Effector memory CD8-positive, alpha-beta T cell (primary cell): Measurements from ENCODE around the gene SFTPA2.
A peak's percentile ranks its signal among the peaks of the same experiment; 100 is the strongest.
"Not testable (repeated sequence)": the region's sequence is repeated elsewhere in the genome, so short reads cannot be mapped to it uniquely, and the experiment has no call there.

Source experiments
- ATAC-seq: fragments of 150-1000 bp; cut with Tn5 transposase; replicated peaks from 2 replicates; pipeline ENCODE4 v1.10.0; 2021; ENCODE audit warnings: mild to moderate bottlenecking, moderate library complexity
- DNase-seq, 3 experiments: peaks; one replicate each; pipeline ENCODE4 v3.0.0; 2021
- H3K27ac Mint-ChIP-seq, 2 donors: one replicate each; pipeline ENCODE4 v1.8.0; 2022; ENCODE audit warnings: mild to moderate bottlenecking in 2 of 2, mixed read lengths in 2 of 2, moderate library complexity in 2 of 2
- H3K27me3 Mint-ChIP-seq, 2 donors: one replicate each; pipeline ENCODE4 v1.8.0; 2022; ENCODE audit warnings: mixed read lengths in 2 of 2
- H3K36me3 Mint-ChIP-seq: one replicate; pipeline ENCODE4 v1.8.0; 2022; ENCODE audit warnings: mild to moderate bottlenecking, moderate library complexity, mixed read lengths; ENCODE audit not compliant: insufficient read depth
- H3K4me1 Mint-ChIP-seq, 2 donors: one replicate each; pipeline ENCODE4 v1.8.0; 2022; ENCODE audit warnings: low read depth in 2 of 2, mixed read lengths in 2 of 2
- H3K4me3 Mint-ChIP-seq, 2 donors: one replicate each; pipeline ENCODE4 v1.8.0; 2022; ENCODE audit warnings: mild to moderate bottlenecking in 2 of 2, mixed read lengths in 2 of 2, moderate library complexity in 2 of 2
- H3K9me3 Mint-ChIP-seq, 2 donors: one replicate each; pipeline ENCODE4 v1.8.0; 2022; ENCODE audit warnings: mixed read lengths in 2 of 2

SFTPA2 gene

DNA sequence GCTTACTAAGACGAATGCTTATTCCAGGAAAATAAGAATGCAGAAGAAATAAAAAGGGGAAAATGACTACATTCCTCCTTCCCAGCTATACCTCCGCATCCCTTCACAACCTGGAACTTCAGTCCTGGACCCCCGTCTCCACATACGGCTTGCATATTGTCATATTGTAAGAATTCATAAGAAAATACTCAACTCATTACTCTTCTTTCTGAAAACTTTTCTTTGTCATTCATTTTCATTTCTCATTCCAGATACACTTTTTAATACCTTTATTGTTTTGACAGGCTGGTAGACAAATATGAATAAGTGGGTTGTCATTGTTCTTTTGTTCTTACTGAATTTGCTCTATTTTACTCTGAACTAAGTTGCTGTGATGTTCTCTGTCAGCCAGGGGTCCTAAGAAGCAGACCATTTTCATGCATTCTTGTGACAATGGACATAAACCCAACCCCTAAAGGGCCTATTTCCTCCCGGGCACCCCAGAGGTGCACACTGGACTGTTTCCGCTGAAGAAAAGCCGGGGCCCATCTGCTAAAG, 23.3 kb upstream of the SFTPA2 start:
- no peak for DNase-seq
- Mint-ChIP-seq H3K4me3 (no peak overlapping the region), H3K27ac (no peak overlapping the region), H3K4me1 (no peaks in the 10 kb centered on the region), H3K36me3 (no peaks in the 10 kb centered on the region), H3K27me3 (peaks cover 26 to 27% of the 10 kb centered on the region in 2 donors), H3K9me3 (no peaks in the 10 kb centered on the region)
- no peak for ATAC-seq

DNA sequence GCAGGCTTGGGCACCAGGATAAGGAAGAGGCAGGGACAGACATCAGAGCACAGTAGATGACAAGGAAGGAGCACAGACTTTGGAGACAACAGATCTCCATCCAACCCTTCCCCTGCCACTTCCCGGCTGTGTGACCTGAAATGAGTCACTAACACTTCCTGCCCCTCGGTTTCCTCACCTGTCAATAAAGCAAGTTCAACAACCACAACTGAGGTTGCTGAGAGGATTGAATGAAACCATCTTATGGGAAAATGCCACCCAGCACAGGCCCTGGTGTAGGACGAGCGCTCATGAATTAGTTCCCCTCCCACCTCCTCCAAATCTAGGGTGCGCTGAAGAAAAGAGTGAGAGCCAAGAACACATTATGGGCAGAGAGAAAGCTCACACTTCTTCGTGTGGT, 22.7 kb upstream of the SFTPA2 start:
- DNase-seq, H3K4me1 Mint-ChIP-seq, H3K4me3 Mint-ChIP-seq, H3K9me3 Mint-ChIP-seq, H3K36me3 Mint-ChIP-seq, H3K27ac Mint-ChIP-seq, ATAC-seq: not testable (repeated sequence)
- peaks cover 26 to 27% of the 10 kb centered on the region in 2 donors for H3K27me3 Mint-ChIP-seq

DNA sequence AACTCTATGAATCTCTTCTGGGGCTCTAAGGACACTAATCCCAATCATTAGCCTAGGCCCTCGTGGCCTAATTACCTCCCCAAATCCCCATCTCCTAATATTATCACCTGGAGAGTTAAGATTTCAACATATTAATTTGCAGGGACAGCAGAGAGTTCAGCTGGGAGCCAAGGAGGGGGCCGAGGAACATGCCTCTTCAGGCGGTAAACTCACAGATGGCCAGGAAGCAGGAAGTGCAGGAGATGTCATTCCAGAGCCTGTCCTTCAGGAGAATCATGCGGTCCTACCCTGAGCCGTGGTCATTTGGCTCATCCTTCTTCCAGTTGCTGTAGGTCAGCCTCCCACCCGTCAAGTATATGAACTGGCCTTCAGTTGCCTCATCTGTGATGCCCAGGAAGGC, 21.9 kb upstream of the SFTPA2 start:
- H3K27me3 Mint-ChIP-seq, result peaks cover 23 to 25% of the 10 kb centered on the region in 2 donors
- H3K9me3 Mint-ChIP-seq, result no peaks in the 10 kb centered on the region
- H3K27ac Mint-ChIP-seq, result no peak overlapping the region
- no peaks in the 10 kb centered on the region for H3K36me3 Mint-ChIP-seq
- no peaks in the 10 kb centered on the region for H3K4me1 Mint-ChIP-seq
- no peak for ATAC-seq
- H3K4me3 Mint-ChIP-seq, result no peak overlapping the region
- DNase-seq, result no peak

DNA sequence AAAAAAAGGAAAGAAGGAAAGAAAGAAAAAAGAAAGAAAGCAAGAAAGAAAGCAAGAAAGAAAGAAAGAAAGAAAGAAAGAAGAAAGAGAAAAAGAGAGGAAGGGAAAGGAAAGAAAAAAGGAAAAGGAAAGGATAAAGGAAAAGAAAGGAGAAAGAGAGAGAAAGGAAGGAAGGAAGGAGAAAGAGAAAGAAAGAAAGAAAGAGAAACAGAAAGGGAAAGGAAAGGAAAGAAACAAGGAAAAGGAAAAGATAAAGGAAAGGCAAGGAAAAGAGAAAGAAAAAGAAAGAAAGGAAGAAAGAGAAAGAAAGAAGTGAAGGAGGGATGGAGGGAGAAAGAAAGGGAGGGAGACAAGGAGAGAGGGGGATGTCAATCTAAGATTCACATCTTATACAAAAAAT, 20.8 kb upstream of the SFTPA2 start:
- Mint-ChIP-seq H3K27ac (no peak overlapping the region), H3K27me3 (peaks cover 15 to 16% of the 10 kb centered on the region in 2 donors), H3K9me3 (no peaks in the 10 kb centered on the region), H3K36me3 (no peaks in the 10 kb centered on the region), H3K4me1 (no peaks in the 10 kb centered on the region), H3K4me3 (no peak overlapping the region)
- no peak for DNase-seq
- ATAC-seq, result no peak

DNA sequence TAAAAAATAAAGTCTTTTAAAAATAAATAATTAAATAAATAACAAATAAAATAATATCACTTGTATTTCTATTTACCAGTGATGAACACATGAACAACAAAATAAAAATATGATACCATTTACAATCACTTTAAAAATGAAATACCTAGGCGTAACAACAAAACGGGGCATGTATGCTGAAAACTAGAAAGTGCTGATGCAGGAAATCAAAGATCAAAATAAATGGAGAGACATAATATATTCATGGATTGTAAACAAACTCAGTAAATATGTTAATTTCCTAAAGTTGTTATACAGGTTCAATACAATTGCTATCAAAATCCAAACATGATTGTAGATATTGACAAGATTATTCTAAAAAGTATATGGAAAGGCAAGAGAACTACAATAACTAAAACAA, 19.2 kb upstream of the SFTPA2 start:
- no peak for ATAC-seq

DNA sequence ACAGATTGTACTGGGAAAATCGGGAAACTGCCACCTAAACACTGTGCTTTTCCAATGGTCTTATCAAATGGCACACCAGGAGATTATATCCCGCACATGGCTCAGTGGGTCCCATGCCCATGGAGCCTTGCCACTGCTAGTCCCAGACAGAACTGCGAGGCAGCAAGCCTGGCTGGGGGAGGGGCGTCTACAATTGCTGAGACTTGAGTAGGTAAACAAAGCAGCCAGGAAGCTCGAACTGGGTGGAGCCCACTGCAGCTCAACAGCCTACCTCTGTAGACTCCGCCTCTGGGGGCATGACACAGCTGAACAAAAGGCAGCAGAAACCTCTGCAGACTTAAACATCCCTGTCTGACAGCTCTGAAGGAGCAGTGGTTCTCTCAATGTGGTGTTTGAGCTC, 10.4 kb upstream of the SFTPA2 start:
- not testable (repeated sequence) for H3K4me3 Mint-ChIP-seq, H3K9me3 Mint-ChIP-seq, DNase-seq, ATAC-seq, H3K27ac Mint-ChIP-seq, H3K4me1 Mint-ChIP-seq, H3K36me3 Mint-ChIP-seq
- peaks cover 71 to 79% of the 10 kb centered on the region in 2 donors for H3K27me3 Mint-ChIP-seq

More for the DNA sequence above, 19.2 kb upstream of the SFTPA2 start:
- Mint-ChIP-seq H3K4me1 (no peaks in the 10 kb centered on the region), H3K4me3 (no peak overlapping the region), H3K36me3 (no peaks in the 10 kb centered on the region), H3K27me3 (peaks cover 3 to 10% of the 10 kb centered on the region in 2 donors), H3K27ac (no peak overlapping the region), H3K9me3 (no peaks in the 10 kb centered on the region)
- no peak for DNase-seq

DNA sequence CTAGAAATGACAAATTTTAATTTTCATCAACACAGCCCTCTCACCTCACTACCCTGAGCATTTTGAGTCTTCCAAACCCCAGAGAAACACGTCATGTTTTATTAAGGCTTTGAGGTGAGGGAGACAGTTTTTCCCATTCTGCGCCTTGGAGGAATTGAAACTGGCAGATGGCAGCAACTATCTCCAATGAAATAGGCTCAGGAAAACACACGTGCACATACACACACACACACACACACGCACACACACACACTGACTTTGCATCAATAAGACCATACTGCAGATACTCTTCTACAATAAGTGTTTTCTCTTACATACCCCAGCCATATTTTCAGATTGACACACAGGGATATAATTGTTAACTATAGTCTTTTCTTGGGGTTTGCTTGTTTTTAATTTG, 3.2 kb upstream of the SFTPA2 start:
- H3K27ac Mint-ChIP-seq, result no peak overlapping the region
- H3K9me3 Mint-ChIP-seq, result no peaks in the 10 kb centered on the region
- H3K27me3 Mint-ChIP-seq, result peaks cover 44 to 45% of the 10 kb centered on the region in 2 donors
- no peaks in the 10 kb centered on the region for H3K36me3 Mint-ChIP-seq
- peaks cover 4 to 7% of the 10 kb centered on the region in 2 donors for H3K4me1 Mint-ChIP-seq
- DNase-seq, result no peak
- no peak for ATAC-seq
- H3K4me3 Mint-ChIP-seq, result no peak overlapping the region

DNA sequence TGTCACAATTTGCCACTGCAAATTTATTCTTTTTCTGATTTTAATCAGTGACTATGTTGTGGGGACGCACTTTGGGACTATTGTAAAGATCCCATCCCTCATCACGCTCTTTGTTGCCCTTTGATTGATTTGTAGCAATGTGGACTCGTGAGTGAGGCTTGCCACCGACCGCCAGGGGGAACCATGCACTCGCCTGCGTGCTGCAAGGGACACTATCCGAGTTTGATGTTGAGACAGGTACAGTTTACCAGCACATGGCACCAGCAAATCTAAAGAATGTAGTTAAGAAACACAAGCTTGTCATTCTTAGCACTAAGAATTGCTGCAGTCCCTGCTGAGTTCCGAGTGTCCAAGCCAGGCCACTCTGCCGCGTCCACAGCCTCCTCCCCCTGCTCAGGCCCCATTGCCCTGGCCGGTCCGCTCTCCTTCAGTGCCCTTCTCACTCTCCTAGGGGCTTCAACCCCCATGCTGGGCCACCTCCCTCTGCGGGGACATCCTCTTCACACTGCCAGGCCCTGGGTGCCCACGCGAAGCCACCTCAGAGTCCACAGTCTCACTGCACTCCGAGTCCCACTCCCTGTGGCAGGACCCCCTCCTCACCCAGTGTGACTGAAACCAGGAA, 2.0 kb upstream of the SFTPA2 start:
- H3K27ac Mint-ChIP-seq, result no peak overlapping the region
- H3K4me3 Mint-ChIP-seq, result no peak overlapping the region
- ATAC-seq (peak; percentile 51), DNase-seq (peak; percentile 28 to 49 (median 30))
- H3K27me3 Mint-ChIP-seq, result peaks cover 32 to 39% of the 10 kb centered on the region in 2 donors
- no peaks in the 10 kb centered on the region for H3K36me3 Mint-ChIP-seq
- H3K9me3 Mint-ChIP-seq, result no peaks in the 10 kb centered on the region
- H3K4me1 Mint-ChIP-seq, result peaks cover 4 to 7% of the 10 kb centered on the region in 2 donors

DNA sequence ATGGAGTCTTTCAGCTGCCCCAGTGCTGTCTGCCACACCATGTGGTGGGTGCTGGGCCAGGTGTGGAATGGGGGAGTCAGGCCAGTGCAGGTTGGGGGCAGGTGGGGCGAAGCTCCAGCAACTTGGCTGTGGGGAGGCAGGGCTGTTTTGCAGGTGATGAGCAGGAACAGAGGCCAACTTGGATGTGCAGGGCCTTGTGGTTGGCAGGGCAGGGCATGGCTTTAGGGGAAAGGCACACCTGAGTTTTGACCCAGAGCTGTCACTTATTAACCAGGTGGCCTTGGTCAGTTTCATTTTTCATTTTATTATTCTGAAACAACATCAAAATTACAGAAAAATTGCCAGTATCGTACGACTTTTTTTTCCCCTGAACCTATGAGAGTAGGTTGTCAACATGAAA, 1.1 kb upstream of the SFTPA2 start:
- ATAC-seq (no peak), DNase-seq (no peak)
- Mint-ChIP-seq H3K36me3 (no peaks in the 10 kb centered on the region), H3K27me3 (peaks cover 25 to 32% of the 10 kb centered on the region in 2 donors), H3K4me3 (no peak overlapping the region), H3K9me3 (no peaks in the 10 kb centered on the region), H3K27ac (no peak overlapping the region), H3K4me1 (peaks cover 4 to 7% of the 10 kb centered on the region in 2 donors)

DNA sequence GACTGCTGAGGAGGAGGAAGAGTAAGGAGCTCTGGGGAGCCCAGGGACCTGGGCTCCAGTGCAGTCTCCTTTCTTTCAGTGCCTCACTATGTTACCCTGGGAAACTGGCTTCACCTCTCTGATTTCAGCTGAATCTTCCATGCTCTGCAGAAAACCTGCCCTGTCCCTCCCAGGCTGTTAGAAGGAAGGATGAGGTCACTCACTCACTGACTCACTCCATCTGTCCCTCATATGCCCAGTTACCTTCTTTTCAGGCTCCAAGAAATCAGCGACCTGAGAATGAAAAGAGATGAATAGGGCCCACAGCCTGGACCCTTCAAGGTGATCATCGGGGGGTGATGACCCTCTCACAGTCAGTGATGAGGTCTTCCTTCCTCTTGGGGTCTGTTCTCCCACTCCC, 481 bp downstream of the SFTPA2 start:
- H3K4me3 Mint-ChIP-seq, result no peak overlapping the region
- H3K36me3 Mint-ChIP-seq, result no peaks in the 10 kb centered on the region
- DNase-seq, result no peak
- H3K4me1 Mint-ChIP-seq, result peaks cover 4 to 7% of the 10 kb centered on the region in 2 donors
- H3K9me3 Mint-ChIP-seq, result no peaks in the 10 kb centered on the region
- no peak overlapping the region for H3K27ac Mint-ChIP-seq
- H3K27me3 Mint-ChIP-seq, result peaks cover 25 to 32% of the 10 kb centered on the region in 2 donors
- ATAC-seq, result no peak

DNA sequence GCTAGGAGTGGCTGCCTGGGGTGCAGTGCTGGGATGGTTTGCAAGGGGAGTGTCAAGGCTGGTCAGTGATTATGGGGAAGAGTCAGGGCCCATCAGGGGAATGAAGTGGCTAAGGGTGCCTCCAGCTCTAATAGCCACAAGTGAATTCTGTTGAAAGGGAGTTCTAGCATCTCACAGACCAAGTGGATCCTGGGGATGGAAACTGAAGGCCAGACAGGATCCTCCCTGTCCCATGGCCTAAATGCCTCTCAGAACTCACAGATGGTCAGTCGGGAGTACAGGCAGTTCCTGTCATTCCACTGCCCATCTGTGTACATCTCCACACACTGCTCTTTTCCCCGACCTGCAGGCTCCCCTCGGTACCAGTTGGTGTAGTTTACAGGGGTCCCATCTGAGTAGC, 3.2 kb downstream of the SFTPA2 start:
- H3K27ac Mint-ChIP-seq, H3K36me3 Mint-ChIP-seq, H3K4me1 Mint-ChIP-seq, H3K4me3 Mint-ChIP-seq, DNase-seq, H3K9me3 Mint-ChIP-seq, ATAC-seq: not testable (repeated sequence)
- peaks cover 11 to 27% of the 10 kb centered on the region in 2 donors for H3K27me3 Mint-ChIP-seq

DNA sequence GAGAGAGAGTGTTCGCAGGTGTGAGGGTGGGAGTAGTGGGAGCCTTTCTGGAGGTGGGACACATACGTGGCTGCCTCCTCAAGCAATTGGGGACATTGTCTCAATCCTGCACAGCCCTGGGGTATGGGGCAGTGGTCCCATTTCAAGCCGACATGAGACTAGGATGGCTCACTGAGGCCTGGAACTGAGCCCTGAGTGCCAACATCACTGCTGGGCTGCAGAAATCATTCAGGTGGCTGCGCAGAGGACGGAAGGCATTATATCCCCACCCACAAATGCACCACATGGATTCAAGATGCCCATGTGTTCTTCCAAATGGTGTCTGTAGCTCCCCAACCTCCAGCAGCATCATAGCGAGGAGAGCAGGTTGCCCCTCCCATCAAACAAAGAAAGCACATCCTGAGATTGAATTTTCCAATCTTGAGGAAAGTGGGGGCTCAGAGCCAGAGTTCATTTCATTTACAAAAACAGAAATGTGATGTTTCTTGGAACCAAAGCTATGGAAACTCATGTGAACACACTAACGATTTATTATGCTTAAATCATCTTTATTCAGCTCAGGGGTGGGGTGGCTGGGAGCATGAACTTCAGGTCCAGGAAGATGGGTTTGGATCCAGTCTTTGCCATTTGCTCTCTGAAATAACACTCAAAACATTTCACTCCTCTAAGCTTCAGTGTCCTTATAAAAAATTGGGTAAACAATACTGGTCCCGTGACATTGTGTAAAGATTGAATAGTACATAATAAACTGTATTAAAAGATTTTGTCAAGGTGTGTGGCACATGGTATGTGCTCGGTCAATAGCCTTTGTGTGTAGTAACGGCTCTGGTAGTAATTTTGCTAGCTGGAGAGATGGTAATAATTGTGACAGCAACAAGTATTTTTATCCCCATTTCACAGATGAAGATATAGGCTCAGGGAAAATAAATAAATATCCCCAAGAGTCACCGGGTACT, 4.6 kb downstream of the SFTPA2 start:
- DNase-seq (no peak), ATAC-seq (no peak)
- no peak overlapping the region for H3K4me3 Mint-ChIP-seq
- no peaks in the 10 kb centered on the region for H3K36me3 Mint-ChIP-seq
- H3K4me1 Mint-ChIP-seq, result no peaks in the 10 kb centered on the region
- peaks cover under 1 to 25% of the 10 kb centered on the region in 2 donors for H3K27me3 Mint-ChIP-seq
- no peaks in the 10 kb centered on the region for H3K9me3 Mint-ChIP-seq
- H3K27ac Mint-ChIP-seq, result no peak overlapping the region

DNA sequence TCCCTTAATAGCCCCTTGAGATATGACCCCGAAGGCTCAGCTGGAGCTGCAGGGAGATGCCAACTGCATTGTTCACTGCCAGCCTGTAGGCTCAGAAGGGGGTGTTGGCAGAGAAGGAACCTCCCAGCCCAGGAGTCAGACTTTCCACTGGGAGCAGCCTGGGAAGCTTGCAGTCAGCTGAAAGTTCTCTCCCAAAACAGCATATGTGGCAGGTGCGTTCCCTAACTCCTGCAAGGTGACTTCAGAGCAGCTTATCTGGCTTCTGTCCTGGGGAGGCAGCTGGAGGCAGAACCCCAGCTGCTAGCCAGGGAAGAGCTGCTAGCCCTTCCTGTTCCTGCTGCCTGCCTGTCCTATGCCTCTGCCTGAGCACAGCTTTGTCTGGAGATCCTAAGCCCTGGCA, 8.1 kb downstream of the SFTPA2 start:
- ATAC-seq (no peak), DNase-seq (no peak)
- no peak overlapping the region for H3K4me3 Mint-ChIP-seq
- H3K36me3 Mint-ChIP-seq, result no peaks in the 10 kb centered on the region
- H3K27ac Mint-ChIP-seq, result no peak overlapping the region
- peaks cover 0 to 7% of the 10 kb centered on the region in 2 donors for H3K4me1 Mint-ChIP-seq
- H3K9me3 Mint-ChIP-seq, result no peaks in the 10 kb centered on the region
- H3K27me3 Mint-ChIP-seq, result peaks cover 0 to 11% of the 10 kb centered on the region in 2 donors
